HG03139 (cell line): ENCODE results near the gene ATP9B.
"Not testable (repeated sequence)": the region's sequence is repeated elsewhere in the genome, so short reads cannot be mapped to it uniquely, and the experiment has no call there.

ENCODE experiments used
- ATAC-seq: cut with Tn5 transposase; IDR thresholded peaks from one replicate; pipeline ENCODE4 v1.9.1; 2021; ENCODE audit not compliant: unreplicated experiment

ATP9B gene

GRCh38 chr18:79129120-79129519 lies 59.9 kb downstream of the ATP9B start:
- no peak for ATAC-seq

GRCh38 chr18:79133724-79134123 lies 64.5 kb downstream of the ATP9B start:
- no peak for ATAC-seq

- no peak for ATAC-seq
Observed at GRCh38 chr18:79135924-79136323, 66.7 kb downstream of the ATP9B start.

GRCh38 chr18:79136742-79137141 lies 67.5 kb downstream of the ATP9B start:
- no peak for ATAC-seq

- no peak for ATAC-seq
Observed at GRCh38 chr18:79139206-79139605, 70.0 kb downstream of the ATP9B start.

- no peak for ATAC-seq
Observed at GRCh38 chr18:79147014-79147413, 77.8 kb downstream of the ATP9B start.

GRCh38 chr18:79151191-79151590 lies 82.0 kb downstream of the ATP9B start:
- ATAC-seq = no peak

GRCh38 chr18:79156327-79156726 lies 87.1 kb downstream of the ATP9B start:
- ATAC-seq = no peak

GRCh38 chr18:79164706-79165105 lies 95.5 kb downstream of the ATP9B start:
- no peak for ATAC-seq

- ATAC-seq = no peak
Observed at GRCh38 chr18:79166702-79167101, 97.5 kb downstream of the ATP9B start.

- ATAC-seq = no peak
Observed at GRCh38 chr18:79167526-79168190, 98.5 kb downstream of the ATP9B start.

GRCh38 chr18:79169958-79170555 lies 100.9 kb downstream of the ATP9B start:
- ATAC-seq = no peak

GRCh38 chr18:79172331-79172730 lies 103.1 kb downstream of the ATP9B start:
- ATAC-seq = not testable (repeated sequence)

GRCh38 chr18:79173742-79174141 lies 104.5 kb downstream of the ATP9B start:
- no peak for ATAC-seq

- ATAC-seq = no peak
Observed at GRCh38 chr18:79178113-79178531, 108.9 kb downstream of the ATP9B start.

- no peak for ATAC-seq
Observed at GRCh38 chr18:79182047-79182713, 113.0 kb downstream of the ATP9B start.

GRCh38 chr18:79185648-79186047 lies 116.5 kb downstream of the ATP9B start:
- no peak for ATAC-seq

GRCh38 chr18:79186649-79187048 lies 117.5 kb downstream of the ATP9B start:
- no peak for ATAC-seq

GRCh38 chr18:79187532-79188277 lies 118.5 kb downstream of the ATP9B start:
- ATAC-seq = no peak

- ATAC-seq = no peak
Observed at GRCh38 chr18:79191418-79191817, 122.2 kb downstream of the ATP9B start.

- ATAC-seq = no peak
Observed at GRCh38 chr18:79191956-79192355, 122.8 kb downstream of the ATP9B start.

GRCh38 chr18:79193826-79194225 lies 124.6 kb downstream of the ATP9B start:
- no peak for ATAC-seq
